Gastrocnemius medialis (tissue), 4 donors: Measurements from ENCODE around the gene MYEF2. TPM values are rescaled to one million over a fixed set of nuclear protein-coding genes. Genes with fewer than 3 reads are reported as not detected.

ENCODE experiments used
- ATAC-seq, 2 donors: fragments of 150-250 bp; one replicate each; pipeline ENCODE4 v1.9.1; 2016
- DNase-seq, 2 donors: peaks; one replicate each; pipeline ENCODE4 v3.0.0-alpha.2; 2019
- H3K27ac ChIP-seq, 4 donors: fragments of 200-600 bp; sonication (generic); 1 replicate in 1 of 4; 2 replicates in 3 of 4; pipeline ENCODE4 v1.5.1; 2016 to 2018; ENCODE audit warnings: mild to moderate bottlenecking in 2 of 4, moderate library complexity in 1 of 4
- H3K27me3 ChIP-seq, 3 donors: fragments of 200-600 bp; sonication (generic) in 2 of 3; 1 replicate in 1 of 3; 2 replicates in 2 of 3; pipeline versions ENCODE4 v1.5.1 to v1.6.0; 2016 to 2019; ENCODE audit warnings: mild to moderate bottlenecking in 1 of 3, moderate library complexity in 1 of 3
- H3K36me3 ChIP-seq, 2 donors: fragments of 200-600 bp; sonication (generic) in 1 of 2; one replicate each; pipeline ENCODE4 v1.5.1; 2017 to 2018
- H3K4me1 ChIP-seq, 2 donors: fragments of 200-600 bp; sonication (generic) in 1 of 2; one replicate each; pipeline ENCODE4 v1.5.1; 2016 to 2017; ENCODE audit warnings: mild to moderate bottlenecking in 2 of 2
- H3K4me3 ChIP-seq, 4 donors: fragments of 200-600 bp; sonication (generic) in 3 of 4; 1 replicate in 1 of 4; 2 replicates in 3 of 4; pipeline ENCODE4 v1.5.1; 2016 to 2019; ENCODE audit warnings: mild to moderate bottlenecking in 2 of 4
- H3K9me3 ChIP-seq, 3 donors: fragments of 200-600 bp; sonication (generic) in 2 of 3; 1 replicate in 1 of 3; 2 replicates in 2 of 3; pipeline ENCODE4 v1.5.1; 2016 to 2019
- POLR2A ChIP-seq, 2 donors: fragments of 450-650 bp; IDR thresholded peaks; one replicate each; pipeline ENCODE4 v1.6.1; 2017; ENCODE audit warnings: antibody characterized with exemption in 2 of 2, mild to moderate bottlenecking in 2 of 2, moderate library complexity in 2 of 2
- in situ Hi-C, 4 donors: fragments of 200-750 bp; cut with MboI; loops; one replicate each; pipeline versions ENCODE4 v1.15.0 to v1.8.0; 2017; ENCODE audit warnings: low sequenced_read_pairs in 4 of 4
- intact Hi-C: fragments of 100-400 bp; cut with DNase I; formaldehyde crosslinking; loops from one replicate; pipeline ENCODE4 v1.15.1; 2023; ENCODE audit warnings: low total_unique reads
- total RNA-seq, 4 donors: library from RNA; depleted of rRNA; stranded (reverse); fragments of >200 nt; gene quantifications; one replicate each; pipeline versions ENCODE4 v1.1.0 to v1.2.3, GENCODE V29; 2016
- TF ChIP-seq, protein P1 (sequence below), 5 experiments: fragments of 450-650 bp in 3 of 5; fragments of 200-600 bp in 2 of 5; sonication (generic) in 2 of 5; IDR thresholded peaks in 4 of 5; conservative IDR thresholded peaks in 1 of 5; 1 replicate in 4 of 5; 2 replicates in 1 of 5; pipeline ENCODE4 v1.5.1; 2016 to 2019; ENCODE audit warnings: antibody characterized with exemption in 5 of 5, mild to moderate bottlenecking in 3 of 5, moderate library complexity in 3 of 5

MYEF2 gene
- total RNA-seq, 4 donors from 2014 or later = 0.29 to 4.9 (median 1.9) TPM

DNA sequence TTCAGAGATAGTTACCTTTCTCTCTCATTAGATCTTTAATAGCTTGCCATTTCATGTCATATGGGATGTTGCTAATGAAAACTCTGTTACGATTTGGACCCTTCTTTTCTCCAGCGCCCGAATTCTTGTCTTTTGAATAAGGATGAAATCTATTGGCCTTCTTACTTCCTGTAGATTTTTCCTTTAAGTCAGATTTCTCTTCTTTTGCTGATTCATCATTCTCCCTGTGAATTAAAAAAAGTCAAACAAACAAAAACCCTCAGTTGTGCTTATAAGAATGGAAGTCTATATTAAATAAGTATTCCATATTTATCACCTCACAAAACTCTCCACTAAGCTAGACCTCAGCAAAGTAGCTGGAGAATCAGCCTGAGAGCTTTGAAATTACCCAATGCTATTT, 9.5 kb downstream of the MYEF2 start:
- no peak overlapping the region for H3K27ac ChIP-seq
- intact Hi-C loops (no loop called here), in situ Hi-C loops (no loop called here)
- H3K4me3 ChIP-seq = no peak overlapping the region
- no peaks in the 10 kb centered on the region for H3K4me1 ChIP-seq
- H3K36me3 ChIP-seq = no peaks in the 10 kb centered on the region
- no peak for ATAC-seq
- H3K27me3 ChIP-seq = no peaks in the 10 kb centered on the region
- DNase-seq = no peak
- no peaks in the 10 kb centered on the region for H3K9me3 ChIP-seq
- TF ChIP-seq POLR2A (IDR thresholded peaks at IDR 0.05) = no peak
- TF ChIP-seq, protein P1, sequence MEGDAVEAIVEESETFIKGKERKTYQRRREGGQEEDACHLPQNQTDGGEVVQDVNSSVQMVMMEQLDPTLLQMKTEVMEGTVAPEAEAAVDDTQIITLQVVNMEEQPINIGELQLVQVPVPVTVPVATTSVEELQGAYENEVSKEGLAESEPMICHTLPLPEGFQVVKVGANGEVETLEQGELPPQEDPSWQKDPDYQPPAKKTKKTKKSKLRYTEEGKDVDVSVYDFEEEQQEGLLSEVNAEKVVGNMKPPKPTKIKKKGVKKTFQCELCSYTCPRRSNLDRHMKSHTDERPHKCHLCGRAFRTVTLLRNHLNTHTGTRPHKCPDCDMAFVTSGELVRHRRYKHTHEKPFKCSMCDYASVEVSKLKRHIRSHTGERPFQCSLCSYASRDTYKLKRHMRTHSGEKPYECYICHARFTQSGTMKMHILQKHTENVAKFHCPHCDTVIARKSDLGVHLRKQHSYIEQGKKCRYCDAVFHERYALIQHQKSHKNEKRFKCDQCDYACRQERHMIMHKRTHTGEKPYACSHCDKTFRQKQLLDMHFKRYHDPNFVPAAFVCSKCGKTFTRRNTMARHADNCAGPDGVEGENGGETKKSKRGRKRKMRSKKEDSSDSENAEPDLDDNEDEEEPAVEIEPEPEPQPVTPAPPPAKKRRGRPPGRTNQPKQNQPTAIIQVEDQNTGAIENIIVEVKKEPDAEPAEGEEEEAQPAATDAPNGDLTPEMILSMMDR (IDR thresholded peaks at IDR 0.05 in 4 of 5, conservative IDR thresholded peaks at IDR 0.05 in 1 of 5) = no peak

DNA sequence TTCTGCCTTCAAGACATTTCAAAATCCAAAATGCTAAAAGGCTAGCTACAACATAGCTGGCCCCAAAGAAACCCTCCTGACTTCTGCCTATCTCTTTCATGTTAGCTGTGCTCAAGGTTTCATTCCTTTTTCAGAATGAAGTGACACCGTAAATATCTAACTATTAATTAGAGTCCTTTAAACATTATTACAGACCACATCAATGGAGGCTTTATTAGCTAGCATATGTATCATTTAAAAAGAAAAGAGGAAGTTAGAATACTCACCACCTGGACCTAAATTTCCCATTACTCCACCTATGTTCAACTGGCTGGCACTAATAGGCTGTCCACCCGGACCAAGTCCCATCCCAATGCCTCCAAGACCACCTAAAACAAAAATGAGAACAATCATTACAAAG, 24.6 kb downstream of the MYEF2 start:
- no peaks in the 10 kb centered on the region for H3K27me3 ChIP-seq
- ATAC-seq = no peak
- H3K36me3 ChIP-seq = no peaks in the 10 kb centered on the region
- in situ Hi-C loops = no loop called here
- no peak for DNase-seq
- H3K4me1 ChIP-seq = no peaks in the 10 kb centered on the region
- TF ChIP-seq POLR2A (IDR thresholded peaks at IDR 0.05) = no peak
- TF ChIP-seq, protein P1 (IDR thresholded peaks at IDR 0.05 in 4 of 5, conservative IDR thresholded peaks at IDR 0.05 in 1 of 5) = no peak
- intact Hi-C loops = loop anchor here (10.0 kb wide), 1 partner anchor 81 kb away; no protein-coding TSS in a partner anchor
- no peak overlapping the region for H3K4me3 ChIP-seq
- H3K9me3 ChIP-seq = no peaks in the 10 kb centered on the region
- no peak overlapping the region for H3K27ac ChIP-seq

DNA sequence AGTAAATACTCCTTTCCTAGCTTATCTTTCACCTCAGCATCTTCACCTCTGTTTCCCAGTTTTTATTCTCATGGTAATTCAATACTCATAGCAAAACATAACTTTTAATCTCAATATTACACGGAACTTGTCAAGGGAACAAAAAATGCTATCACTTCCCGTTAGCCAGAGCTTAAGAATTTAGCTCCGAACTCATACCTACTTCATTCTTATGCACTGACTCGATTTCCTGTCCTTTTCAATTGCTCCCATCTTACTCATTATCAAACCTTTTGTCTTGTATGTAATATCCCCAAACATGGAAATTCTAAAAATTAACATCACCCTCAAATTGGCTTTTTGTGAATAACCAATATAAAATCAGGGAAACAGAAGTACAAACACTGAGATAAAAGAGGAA, 28.2 kb downstream of the MYEF2 start:
- Histone ChIP-seq H3K4me1 (no peaks in the 10 kb centered on the region), H3K27ac (no peak overlapping the region), H3K27me3 (no peaks in the 10 kb centered on the region), H3K9me3 (no peaks in the 10 kb centered on the region), H3K4me3 (no peak overlapping the region), H3K36me3 (no peaks in the 10 kb centered on the region)
- no peak for DNase-seq
- no peak for TF ChIP-seq POLR2A (IDR thresholded peaks at IDR 0.05)
- TF ChIP-seq, protein P1 (IDR thresholded peaks at IDR 0.05 in 4 of 5, conservative IDR thresholded peaks at IDR 0.05 in 1 of 5) = no peak
- in situ Hi-C loops (no loop called here), intact Hi-C loops (loop anchor here (10.0 kb wide), 1 partner anchor 85 kb away; no protein-coding TSS in a partner anchor)
- ATAC-seq = no peak

DNA sequence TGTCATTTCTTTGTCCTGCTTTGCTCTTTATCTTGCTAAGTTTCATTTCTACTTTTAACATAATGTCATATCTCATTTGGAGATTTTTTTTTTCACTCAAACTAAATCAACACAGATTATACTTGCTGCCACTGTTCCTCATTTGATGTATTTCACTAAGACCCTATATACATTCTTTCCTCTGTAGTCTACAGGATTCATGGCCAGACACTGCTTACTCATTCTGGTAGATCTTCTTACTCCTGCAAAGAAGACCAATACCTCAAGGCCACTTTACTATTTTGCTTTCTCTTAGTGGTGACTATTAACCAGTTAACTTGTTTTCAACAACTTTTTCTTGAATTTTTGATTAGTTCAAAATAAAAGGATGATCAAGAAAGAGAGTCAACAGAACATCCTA, 30.7 kb downstream of the MYEF2 start:
- ATAC-seq (no peak), DNase-seq (no peak)
- no peaks in the 10 kb centered on the region for H3K36me3 ChIP-seq
- intact Hi-C loops (no loop called here), in situ Hi-C loops (no loop called here)
- H3K4me1 ChIP-seq = peaks cover 0 to 9% of the 10 kb centered on the region in 2 donors
- H3K9me3 ChIP-seq = no peaks in the 10 kb centered on the region
- no peaks in the 10 kb centered on the region for H3K27me3 ChIP-seq
- no peak for TF ChIP-seq POLR2A (IDR thresholded peaks at IDR 0.05)
- TF ChIP-seq, protein P1 (IDR thresholded peaks at IDR 0.05 in 4 of 5, conservative IDR thresholded peaks at IDR 0.05 in 1 of 5) = no peak
- no peak overlapping the region for H3K27ac ChIP-seq
- no peak overlapping the region for H3K4me3 ChIP-seq

DNA sequence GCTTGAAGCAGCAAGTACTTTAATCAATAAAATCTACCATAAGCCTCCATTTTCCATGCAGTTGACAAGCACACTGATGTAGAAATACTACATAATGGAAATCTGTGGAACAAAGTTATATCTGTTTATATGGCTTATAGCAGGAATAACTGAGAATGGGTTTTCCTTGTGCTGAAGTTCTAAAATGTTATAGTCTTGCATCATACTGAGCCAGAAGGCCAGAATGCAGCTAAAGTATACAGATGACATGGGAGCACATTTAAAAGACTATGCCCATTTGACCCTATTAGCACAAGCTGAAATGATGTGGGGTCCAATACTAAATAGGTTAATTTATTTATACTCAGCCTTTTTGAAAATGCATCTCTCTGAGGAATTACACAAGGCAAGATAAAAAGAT, 32.2 kb downstream of the MYEF2 start:
- no peak overlapping the region for H3K27ac ChIP-seq
- intact Hi-C loops = no loop called here
- in situ Hi-C loops = no loop called here
- no peak overlapping the region for H3K4me3 ChIP-seq
- H3K27me3 ChIP-seq = no peaks in the 10 kb centered on the region
- no peak for DNase-seq
- peaks cover 0 to 9% of the 10 kb centered on the region in 2 donors for H3K4me1 ChIP-seq
- TF ChIP-seq, protein P1 (IDR thresholded peaks at IDR 0.05 in 4 of 5, conservative IDR thresholded peaks at IDR 0.05 in 1 of 5) = no peak
- TF ChIP-seq POLR2A (IDR thresholded peaks at IDR 0.05) = no peak
- no peak for ATAC-seq
- no peaks in the 10 kb centered on the region for H3K9me3 ChIP-seq
- H3K36me3 ChIP-seq = no peaks in the 10 kb centered on the region
